ENCODE data around the gene GNB1L. TPM values are rescaled to one million over a fixed set of nuclear protein-coding genes. Genes with fewer than 3 reads are reported as not detected.
A peak's percentile ranks its signal among the peaks of the same experiment; 100 is the strongest.

Gene GNB1L
- total and polyA plus RNA-seq, 9 of the 15 experiments (the other 6 are each of a cell fraction or from before 2014, with no cell fraction given) = 0.56 to 50.5 (median 10.2) TPM

DNA sequence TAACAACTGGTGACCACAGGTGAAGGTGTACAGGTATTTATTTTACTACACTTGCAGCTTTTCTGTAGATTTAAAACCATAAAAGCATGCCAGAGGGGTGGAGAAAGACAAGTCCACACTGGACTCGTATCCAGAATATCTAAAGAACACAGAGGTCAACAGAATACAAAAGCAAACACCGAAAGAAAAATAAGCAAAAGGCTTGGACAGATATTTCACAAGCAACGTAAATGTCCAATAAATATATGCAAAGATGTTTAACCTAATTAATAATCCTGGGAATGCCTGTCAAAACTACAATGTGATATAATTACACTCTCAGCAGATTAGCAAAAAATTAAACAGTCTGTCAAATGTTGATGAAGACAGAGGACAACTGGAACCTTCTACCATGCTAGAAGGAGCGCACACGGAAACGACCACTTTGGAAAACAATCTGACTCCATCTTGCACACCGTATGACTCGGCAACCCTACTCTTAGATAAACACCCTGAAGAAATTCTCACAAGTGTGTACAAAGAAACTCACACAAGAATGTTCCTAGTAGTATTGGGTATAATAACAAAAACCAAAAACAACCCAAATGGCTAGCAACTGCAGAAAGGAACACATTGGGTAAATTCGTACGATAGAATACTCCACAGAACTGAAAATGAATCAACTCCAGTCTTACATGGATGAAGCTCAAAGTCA, 27.2 kb downstream of the GNB1L start (continued):
- TF ChIP-seq TOE1 (IDR thresholded peaks at IDR 0.05; ENCODE audit: borderline replicate concordance) (0 out of 2 replicates have a peak, but pooled peaks have one; percentile 18), TOE1 (CRISPR knock-in tag; IDR thresholded peaks at IDR 0.05; ENCODE audit: borderline replicate concordance, low read depth) (no peak), LEF1 (IDR thresholded peaks at IDR 0.05) (peak; percentile 64), NR4A1 (CRISPR knock-in tag; IDR thresholded peaks at IDR 0.05) (no peak), NR4A1 (tag; IDR thresholded peaks at IDR 0.05) (peak; percentile 92), MAFG (tag; conservative IDR thresholded peaks at IDR 0.05) (peak; percentile 84), ID3 (CRISPR knock-in tag; IDR thresholded peaks at IDR 0.05) (0 out of 2 replicates have a peak, but pooled peaks have one; percentile 6), ID3 (tag; IDR thresholded peaks at IDR 0.05) (no peak), LARP7 (IDR thresholded peaks at IDR 0.05) (no peak), SMARCE1 (IDR thresholded peaks at IDR 0.05) (peak; percentile 64; the same call in 1 of the 2 replicates), ZNF445 (CRISPR knock-in tag; IDR thresholded peaks at IDR 0.05; ENCODE audit: low read depth) (0 out of 2 replicates have a peak, but pooled peaks have one; percentile 10), ATF1 (CRISPR knock-in tag; IDR thresholded peaks at IDR 0.05) (no peak), ATF1 (tag; IDR thresholded peaks at IDR 0.05) (peak; percentile 51; the same call in 1 of the 2 replicates), CUX1 (CRISPR knock-in tag; IDR thresholded peaks at IDR 0.05) (peak; percentile 64; the same call in 1 of the 2 replicates), ZNF668 (CRISPR knock-in tag; IDR thresholded peaks at IDR 0.05) (peak; percentile 10; the same call in 1 of the 2 replicates)
- TF ChIP-seq, protein P1, sequence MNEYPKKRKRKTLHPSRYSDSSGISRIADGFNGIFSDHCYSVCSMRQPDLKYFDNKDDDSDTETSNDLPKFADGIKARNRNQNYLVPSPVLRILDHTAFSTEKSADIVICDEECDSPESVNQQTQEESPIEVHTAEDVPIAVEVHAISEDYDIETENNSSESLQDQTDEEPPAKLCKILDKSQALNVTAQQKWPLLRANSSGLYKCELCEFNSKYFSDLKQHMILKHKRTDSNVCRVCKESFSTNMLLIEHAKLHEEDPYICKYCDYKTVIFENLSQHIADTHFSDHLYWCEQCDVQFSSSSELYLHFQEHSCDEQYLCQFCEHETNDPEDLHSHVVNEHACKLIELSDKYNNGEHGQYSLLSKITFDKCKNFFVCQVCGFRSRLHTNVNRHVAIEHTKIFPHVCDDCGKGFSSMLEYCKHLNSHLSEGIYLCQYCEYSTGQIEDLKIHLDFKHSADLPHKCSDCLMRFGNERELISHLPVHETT (CRISPR knock-in tag; conservative IDR thresholded peaks at IDR 0.05 in 1 of 2, IDR thresholded peaks at IDR 0.05 in 1 of 2) = 0 out of 4 replicates have a peak, but pooled peaks of 1 of the 2 experiments have one; percentile 26
- TF ChIP-seq, protein P2, sequence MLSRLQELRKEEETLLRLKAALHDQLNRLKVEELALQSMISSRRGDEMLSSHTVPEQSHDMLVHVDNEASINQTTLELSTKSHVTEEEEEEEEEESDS (CRISPR knock-in tag; IDR thresholded peaks at IDR 0.05) = 0 out of 2 replicates have a peak, but pooled peaks have one; percentile 25
- TF ChIP-seq, protein P3, sequence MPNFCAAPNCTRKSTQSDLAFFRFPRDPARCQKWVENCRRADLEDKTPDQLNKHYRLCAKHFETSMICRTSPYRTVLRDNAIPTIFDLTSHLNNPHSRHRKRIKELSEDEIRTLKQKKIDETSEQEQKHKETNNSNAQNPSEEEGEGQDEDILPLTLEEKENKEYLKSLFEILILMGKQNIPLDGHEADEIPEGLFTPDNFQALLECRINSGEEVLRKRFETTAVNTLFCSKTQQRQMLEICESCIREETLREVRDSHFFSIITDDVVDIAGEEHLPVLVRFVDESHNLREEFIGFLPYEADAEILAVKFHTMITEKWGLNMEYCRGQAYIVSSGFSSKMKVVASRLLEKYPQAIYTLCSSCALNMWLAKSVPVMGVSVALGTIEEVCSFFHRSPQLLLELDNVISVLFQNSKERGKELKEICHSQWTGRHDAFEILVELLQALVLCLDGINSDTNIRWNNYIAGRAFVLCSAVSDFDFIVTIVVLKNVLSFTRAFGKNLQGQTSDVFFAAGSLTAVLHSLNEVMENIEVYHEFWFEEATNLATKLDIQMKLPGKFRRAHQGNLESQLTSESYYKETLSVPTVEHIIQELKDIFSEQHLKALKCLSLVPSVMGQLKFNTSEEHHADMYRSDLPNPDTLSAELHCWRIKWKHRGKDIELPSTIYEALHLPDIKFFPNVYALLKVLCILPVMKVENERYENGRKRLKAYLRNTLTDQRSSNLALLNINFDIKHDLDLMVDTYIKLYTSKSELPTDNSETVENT (CRISPR knock-in tag; IDR thresholded peaks at IDR 0.05) = no peak
